Peyer's patch (tissue), 4 donors: Measurements from ENCODE around the gene COLEC11.

Experiments used
- CTCF ChIP-seq, 6 experiments: fragments of 450-650 bp in 4 of 6; fragments of 200-600 bp in 2 of 6; sonication (generic) in 1 of 6; IDR thresholded peaks; one replicate each; pipeline ENCODE4 v1.5.1; 2017 to 2019; ENCODE audit warnings: antibody characterized with exemption in 6 of 6, mild to moderate bottlenecking in 3 of 6, moderate library complexity in 1 of 6
- POLR2A ChIP-seq, 2 donors: fragments of 450-650 bp; IDR thresholded peaks; one replicate each; pipeline ENCODE4 v1.5.1; 2017; ENCODE audit warnings: antibody characterized with exemption in 2 of 2, mild to moderate bottlenecking in 2 of 2, moderate library complexity in 2 of 2

GRCh38 chr2:3606028-3606369 is 11.1 kb downstream of the COLEC11 start:
- TF ChIP-seq CTCF (IDR thresholded peaks at IDR 0.05) (no peak), POLR2A (IDR thresholded peaks at IDR 0.05) (no peak)
